ENCODE results near the gene RBM26.

The RBM26 gene

DNA sequence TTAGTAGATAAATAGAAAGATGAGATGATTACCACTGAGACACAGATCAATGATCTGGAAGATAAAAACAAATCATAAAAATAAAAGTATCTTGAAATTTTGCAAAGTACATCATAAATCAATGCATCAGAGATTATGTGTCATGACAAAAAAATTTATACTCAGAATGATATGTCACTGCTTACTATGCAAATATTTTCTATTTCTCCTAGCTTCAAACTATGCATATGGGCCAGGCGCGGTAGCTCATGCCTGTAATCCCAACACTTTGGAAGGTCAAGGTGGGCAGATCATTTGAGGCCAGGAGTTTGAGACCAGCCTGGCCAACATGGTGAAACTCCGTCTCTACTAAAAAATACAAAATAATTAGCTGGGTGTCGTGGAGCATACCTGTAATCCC lies 17.3 kb upstream of the RBM26 start:
- no peak for DNase-seq (ENCODE audit: low read depth in 3 of 3)

GRCh38 chr13:79419365-79419764 lies 13.3 kb upstream of the RBM26 start:
- no peak for DNase-seq (ENCODE audit: low read depth in 3 of 3)

- DNase-seq (ENCODE audit: low read depth in 3 of 3) = no peak
Observed at GRCh38 chr13:79417741-79418140, 11.7 kb upstream of the RBM26 start.

DNA sequence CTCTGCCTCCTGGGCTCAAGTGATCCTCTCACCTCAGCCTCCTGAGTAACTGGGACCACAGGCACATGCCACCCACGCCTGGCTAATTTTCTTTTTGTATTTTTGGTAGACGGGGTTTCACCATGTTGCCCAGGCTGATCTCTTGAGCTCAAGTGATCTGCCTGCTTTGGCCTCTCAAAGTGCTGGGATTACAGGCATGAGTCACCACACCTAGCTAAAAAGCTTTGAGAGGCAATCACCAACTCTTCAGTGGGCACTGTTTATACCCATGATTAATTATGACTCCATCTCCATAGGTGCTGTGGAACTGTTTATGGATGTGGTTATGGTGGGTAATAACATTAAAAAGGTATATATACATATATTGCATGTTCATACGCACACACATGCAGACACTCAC lies 7.5 kb upstream of the RBM26 start:
- DNase-seq (ENCODE audit: low read depth in 3 of 3) = no peak

GRCh38 chr13:79409828-79410227 lies 3.8 kb upstream of the RBM26 start:
- DNase-seq (ENCODE audit: low read depth in 3 of 3) = no peak

GRCh38 chr13:79407349-79407979 lies 1.4 kb upstream of the RBM26 start:
- DNase-seq (ENCODE audit: low read depth in 3 of 3) = no peak

DNA sequence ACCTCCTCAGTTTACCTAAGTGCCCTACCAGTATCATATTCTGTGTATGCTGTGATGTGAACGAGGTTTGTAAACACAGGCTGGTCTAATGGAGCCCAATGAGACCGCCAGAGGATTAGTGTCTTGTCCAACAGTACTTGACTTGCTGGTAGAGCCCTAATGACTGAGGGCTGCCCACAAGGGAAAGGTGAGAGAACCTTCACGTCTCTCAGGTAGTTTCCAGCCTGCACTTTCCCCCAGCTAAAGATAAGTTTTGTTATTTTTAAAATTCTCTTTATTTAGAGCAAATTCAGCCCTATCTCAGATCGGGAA lies 498 bp upstream of the RBM26 start:
- no peak for DNase-seq (ENCODE audit: low read depth in 3 of 3)

GRCh38 chr13:79405501-79405830 lies 589 bp downstream of the RBM26 start:
- DNase-seq (ENCODE audit: low read depth in 3 of 3) = no peak

DNA sequence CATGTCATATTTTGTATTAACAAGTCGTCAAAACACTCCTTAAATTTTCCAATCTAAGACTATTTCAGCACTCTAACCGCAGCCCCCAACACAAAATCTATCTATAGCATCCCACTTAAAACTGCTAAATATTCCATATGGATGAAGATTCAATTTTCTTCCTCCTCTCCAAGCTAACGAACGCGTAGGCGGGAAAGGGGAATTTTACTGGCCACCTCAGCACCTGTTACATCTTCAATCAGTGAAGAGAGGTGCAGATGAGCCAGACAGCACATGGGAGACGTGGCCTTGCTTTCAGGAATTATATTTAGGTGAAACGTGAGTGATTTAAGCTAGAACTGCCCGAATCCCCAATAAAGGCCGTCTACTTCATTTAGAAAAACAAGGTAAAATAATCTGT lies 1.1 kb downstream of the RBM26 start:
- DNase-seq (ENCODE audit: low read depth in 3 of 3) = no peak

GRCh38 chr13:79404361-79404760 lies 1.7 kb downstream of the RBM26 start:
- no peak for DNase-seq (ENCODE audit: low read depth in 3 of 3)

DNA sequence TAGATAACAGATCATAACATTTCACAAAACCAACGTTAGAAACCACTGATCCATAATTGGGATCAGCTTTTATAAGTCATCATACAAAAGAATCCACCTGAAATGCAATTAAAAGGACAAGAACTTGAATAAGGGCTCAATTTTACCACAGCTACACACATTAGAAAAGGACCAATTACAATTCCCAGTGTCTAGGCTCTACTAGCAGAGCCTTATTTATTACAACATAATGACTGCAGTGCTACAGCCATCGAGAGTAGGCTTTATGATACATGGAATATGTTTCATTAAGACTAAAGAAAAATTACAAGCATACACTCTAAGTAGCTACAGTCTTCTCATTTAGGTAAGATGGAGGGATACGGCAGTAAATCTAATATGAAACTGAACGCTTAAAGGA lies 2.9 kb downstream of the RBM26 start:
- no peak for DNase-seq (ENCODE audit: low read depth in 3 of 3)

GRCh38 chr13:79402679-79403078 lies 3.4 kb downstream of the RBM26 start:
- no peak for DNase-seq (ENCODE audit: low read depth in 3 of 3)

GRCh38 chr13:79402074-79402635 lies 3.9 kb downstream of the RBM26 start:
- DNase-seq (ENCODE audit: low read depth in 3 of 3) = no peak

DNA sequence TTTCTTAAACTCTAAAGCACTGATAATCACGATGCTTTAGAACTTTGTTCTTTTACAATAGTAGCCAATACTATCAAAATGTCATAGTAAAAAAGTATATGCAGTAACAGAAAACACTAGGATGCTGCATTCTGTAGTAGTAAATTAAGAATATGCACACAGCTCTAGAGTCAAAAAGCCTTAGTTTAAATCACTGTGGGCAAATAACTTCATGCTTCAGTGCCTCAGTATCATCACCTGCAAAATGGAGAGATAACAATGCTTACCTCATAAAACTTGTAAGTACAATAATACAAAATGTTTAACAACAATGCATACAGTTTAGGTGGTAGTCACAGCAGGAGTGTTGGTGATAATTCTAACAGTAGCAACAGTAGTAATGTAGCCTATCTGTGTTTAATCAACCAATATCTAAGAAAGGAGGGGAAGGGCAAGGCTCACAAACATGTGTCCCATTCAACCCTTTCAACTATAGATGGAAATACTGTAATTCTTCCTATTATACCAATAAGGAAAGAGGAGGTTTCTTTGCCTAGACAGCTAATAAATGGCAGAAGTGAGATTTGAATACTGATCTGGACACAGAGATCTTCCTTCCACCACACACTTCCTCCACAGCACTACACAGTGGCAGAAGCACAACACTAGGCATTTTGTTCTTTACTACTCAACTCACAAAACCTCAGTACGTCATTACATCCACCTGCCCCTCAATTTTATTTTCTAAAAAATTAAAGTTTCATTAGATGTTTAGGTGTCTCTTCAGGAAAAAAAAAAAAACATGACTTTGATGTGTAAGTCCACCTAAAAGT lies 4.6 kb downstream of the RBM26 start:
- no peak for DNase-seq (ENCODE audit: low read depth in 3 of 3)

- no peak for DNase-seq (ENCODE audit: low read depth in 3 of 3)
Observed at GRCh38 chr13:79398915-79399314, 7.1 kb downstream of the RBM26 start.

GRCh38 chr13:79398127-79398526 lies 7.9 kb downstream of the RBM26 start:
- DNase-seq (ENCODE audit: low read depth in 3 of 3) = no peak

GRCh38 chr13:79395881-79396280 lies 10.2 kb downstream of the RBM26 start:
- no peak for DNase-seq (ENCODE audit: low read depth in 3 of 3)

GRCh38 chr13:79393564-79394249 lies 12.3 kb downstream of the RBM26 start:
- no peak for DNase-seq (ENCODE audit: low read depth in 3 of 3)

DNA sequence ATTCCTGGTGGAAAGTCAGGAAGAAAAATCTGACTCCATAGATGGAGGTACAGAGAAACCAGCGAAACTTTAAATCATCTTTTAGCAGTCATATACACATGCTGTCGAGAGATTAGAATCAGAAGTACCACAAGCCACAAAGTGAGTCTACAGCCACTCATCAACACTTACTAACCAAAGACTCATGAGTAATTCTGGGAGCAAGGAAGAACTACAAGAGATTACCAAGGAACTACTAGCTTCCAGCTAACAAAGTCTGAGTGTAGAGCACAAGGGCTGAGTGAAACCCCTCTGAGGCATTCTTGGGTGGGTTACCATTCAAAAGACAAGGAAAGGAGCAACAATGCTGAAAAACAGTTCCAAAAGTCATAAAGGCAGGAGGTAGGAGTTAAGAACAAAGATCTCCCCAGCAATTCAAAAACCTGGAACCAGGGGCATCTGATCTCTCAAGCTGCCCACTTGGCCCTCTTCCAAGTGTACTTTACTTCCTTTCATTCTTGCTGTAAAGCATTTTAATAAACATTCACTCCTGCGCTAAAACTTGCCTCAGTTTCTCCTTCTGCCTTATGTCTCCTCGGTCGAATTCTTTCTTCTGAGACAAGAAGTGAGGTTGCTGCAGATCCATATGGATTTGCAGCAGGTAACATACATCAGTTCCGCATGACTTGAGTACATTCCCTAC lies 13.0 kb downstream of the RBM26 start:
- DNase-seq (ENCODE audit: low read depth in 3 of 3) = no peak

- DNase-seq (ENCODE audit: low read depth in 3 of 3) = no peak
Observed at GRCh38 chr13:79389026-79389425, 17.0 kb downstream of the RBM26 start.

GRCh38 chr13:79387853-79388252 lies 18.2 kb downstream of the RBM26 start:
- no peak for DNase-seq (ENCODE audit: low read depth in 3 of 3)

- DNase-seq (ENCODE audit: low read depth in 3 of 3) = no peak
Observed at GRCh38 chr13:79386125-79386826, 19.8 kb downstream of the RBM26 start.
